Spleen (tissue), 7 donors: ENCODE measurements around the gene MRPS18A.

Experiments used
- CTCF ChIP-seq, 11 experiments: fragments of 200-600 bp in 7 of 11; fragments of 450-650 bp in 4 of 11; sonication (generic) in 4 of 11; IDR thresholded peaks in 8 of 11; conservative IDR thresholded peaks in 3 of 11; 1 replicate in 7 of 11; 2 replicates in 4 of 11; pipeline versions ENCODE4 v1.4.0 to v1.8.0; 2016 to 2021; ENCODE audit warnings: antibody characterized with exemption in 11 of 11, inconsistent platforms in 4 of 11, mild to moderate bottlenecking in 1 of 11
- POLR2AphosphoS5 ChIP-seq, 3 donors: sonication (generic); formaldehyde crosslinking; IDR thresholded peaks; one replicate each; pipeline ENCODE4 v1.5.1; 2017; ENCODE audit warnings: antibody characterized with exemption in 3 of 3
- donor health status: DM: no; HTN: no; CAD: no; lungs with moderate emphysema.
- donor health status: DM: no; HTN: no; CAD: no.
- donor health status: DM: no; HTN: no; CAD: no.

- TF ChIP-seq CTCF (IDR thresholded peaks at IDR 0.05 in 8 of 11, conservative IDR thresholded peaks at IDR 0.05 in 3 of 11) = no peak
- TF ChIP-seq POLR2AphosphoS5 (IDR thresholded peaks at IDR 0.05) = no peak
These were observed 25.0 kb upstream of the MRPS18A start for GRCh38 chr6:43712579-43712978.
